K562 (cell line): Measurements from ENCODE around the gene VIPR1. TPM values are rescaled to one million over a fixed set of nuclear protein-coding genes. Genes with fewer than 3 reads are reported as not detected.
A peak's percentile ranks its signal among the peaks of the same experiment; 100 is the strongest.

Source experiments
- ARID2 ChIP-seq: fragments of 450-650 bp; IDR thresholded peaks from 2 replicates; pipeline ENCODE4 v1.6.1; 2017; ENCODE audit warnings: antibody characterized with exemption, mild to moderate bottlenecking
- BCL6 ChIP-seq: fragments of 250-450 bp; sonication (Bioruptor Pico); IDR thresholded peaks from 2 replicates; pipeline ENCODE4 v1.4.0; 2020
- COPS2 ChIP-seq: fragments of 450-650 bp; conservative IDR thresholded peaks from 2 replicates; pipeline ENCODE4 v1.6.1; 2016; ENCODE audit warnings: mild to moderate bottlenecking, moderate library complexity
- JUN ChIP-seq, 2 experiments: sonication (generic) in 1 of 2; formaldehyde crosslinking in 1 of 2; IDR thresholded peaks; 2 replicates each; pipeline versions ENCODE4 v1.6.1 to v1.8.0; 2012 to 2022; ENCODE audit warnings: borderline replicate concordance in 2 of 2, mild to moderate bottlenecking in 2 of 2, improper control_type of control experiment in 1 of 2, low read depth in 1 of 2, low read length in 1 of 2, missing genetic modification reagents in 1 of 2
- MTF1 ChIP-seq: fragments of 250-450 bp; sonication (Bioruptor Pico); IDR thresholded peaks from 2 replicates; pipeline ENCODE4 v1.9.0; 2021; ENCODE audit warnings: moderate library complexity, mild to moderate bottlenecking, inconsistent platforms, borderline replicate concordance
- NCOA6 ChIP-seq: fragments of 450-650 bp; IDR thresholded peaks from 2 replicates; pipeline ENCODE4 v1.6.1; 2017; ENCODE audit warnings: mild to moderate bottlenecking
- SMARCC2 ChIP-seq: fragments of 450-650 bp; IDR thresholded peaks from 2 replicates; pipeline ENCODE4 v1.6.1; 2017; ENCODE audit warnings: antibody characterized with exemption, moderate library complexity, mild to moderate bottlenecking, low read depth
- SRSF3 ChIP-seq: fragments of 200-400 bp; formaldehyde crosslinking; IDR thresholded peaks from 2 replicates; pipeline ENCODE4 v1.6.1; 2016; ENCODE audit warnings: mild to moderate bottlenecking, low read length, moderate library complexity; ENCODE audit not compliant: insufficient read depth
- TEAD1 ChIP-seq, 2 experiments: fragments of 450-650 bp in 1 of 2; sonication (generic) in 1 of 2; formaldehyde crosslinking; IDR thresholded peaks; 2 replicates each; pipeline versions ENCODE4 v1.4.0 to v1.8.0; 2020 to 2022; ENCODE audit warnings: mild to moderate bottlenecking in 2 of 2, missing genetic modification reagents in 1 of 2
- UBTF ChIP-seq, 2 experiments: IDR thresholded peaks; 2 replicates each; pipeline ENCODE4 v1.6.1; 2012; ENCODE audit warnings: improper control_type of control experiment in 2 of 2, low read depth in 2 of 2, low read length in 2 of 2, borderline replicate concordance in 1 of 2
- ZNF124 ChIP-seq: sonication (generic); formaldehyde crosslinking; IDR thresholded peaks from 2 replicates; pipeline ENCODE4 v1.8.1; 2022; ENCODE audit warnings: missing genetic modification reagents
- ZNF436 ChIP-seq: fragments of 250-450, 450-650 bp; sonication (Bioruptor Pico); formaldehyde crosslinking; IDR thresholded peaks from 2 replicates; pipeline ENCODE4 v1.7.0; 2020; ENCODE audit warnings: mild to moderate bottlenecking
- polyA plus RNA-seq, 8 experiments: library from polyadenylated mRNA; depleted of rRNA in 4 of 8; stranded (reverse) in 5 of 8; unstranded in 3 of 8; fragments of >200 nt; fragmentation: Nextera tagmentation in 2 of 8; fragmentation: Illumina TruSeq in 1 of 8; extraction: Ambion mirVana in 2 of 8; extraction: Trizol in 1 of 8; gene quantifications; 2 replicates each; pipeline versions ENCODE4 v1.2.1 to v1.2.3, GENCODE V29; 2011 to 2014; ENCODE audit warnings: inconsistent platforms in 1 of 8, missing spikeins in 1 of 8
- total RNA-seq, 7 experiments: library from RNA; depleted of rRNA in 6 of 7; stranded (reverse); fragments of >200 nt in 6 of 7; fragmentation: Illumina TruSeq in 2 of 7; extraction: Trizol in 2 of 7; gene quantifications; 2 replicates each; pipeline versions ENCODE4 v1.2.1 to v1.2.3, GENCODE V29; 2011 to 2021; ENCODE audit warnings: low replicate concordance in 1 of 7
- TF ChIP-seq, protein P1 (sequence below), 2 experiments: IDR thresholded peaks; 2 replicates each; pipeline ENCODE4 v1.6.1; 2011; ENCODE audit warnings: borderline replicate concordance in 1 of 2, control low read depth in 1 of 2, low read depth in 1 of 2, low read length in 1 of 2, mild to moderate bottlenecking in 1 of 2, mixed read lengths in 1 of 2, moderate library complexity in 1 of 2; ENCODE audit not compliant: insufficient read depth in 1 of 2, insufficient read length in 1 of 2, poor library complexity in 1 of 2, severe bottlenecking in 1 of 2; ENCODE audit errors: extremely low read depth in 1 of 2
- TF ChIP-seq, protein P2 (sequence below): sonication (generic); formaldehyde crosslinking; IDR thresholded peaks from 2 replicates; pipeline ENCODE4 v1.8.0; 2022; ENCODE audit warnings: missing genetic modification reagents, mild to moderate bottlenecking, moderate library complexity, borderline replicate concordance
- TF ChIP-seq, protein P3 (sequence below): sonication (generic); formaldehyde crosslinking; IDR thresholded peaks from 2 replicates; pipeline ENCODE4 v1.8.1; 2023; ENCODE audit warnings: mild to moderate bottlenecking, missing genetic modification reagents, moderate library complexity
- TF ChIP-seq, protein P4 (sequence below): fragments of 450-650 bp; formaldehyde crosslinking; conservative IDR thresholded peaks from 2 replicates; pipeline ENCODE4 v1.4.0; 2022; ENCODE audit warnings: mild to moderate bottlenecking, missing genetic modification characterization

The VIPR1 gene
- total and polyA plus RNA-seq, 9 of the 15 experiments (the other 6 are each of a cell fraction or from before 2014, with no cell fraction given): 0.04 to 0.38 (median 0.12) TPM; not detected in 3

GRCh38 chr3:42501681-42502428 lies 588 bp upstream of the VIPR1 start (continued):
- TF ChIP-seq, protein P1, sequence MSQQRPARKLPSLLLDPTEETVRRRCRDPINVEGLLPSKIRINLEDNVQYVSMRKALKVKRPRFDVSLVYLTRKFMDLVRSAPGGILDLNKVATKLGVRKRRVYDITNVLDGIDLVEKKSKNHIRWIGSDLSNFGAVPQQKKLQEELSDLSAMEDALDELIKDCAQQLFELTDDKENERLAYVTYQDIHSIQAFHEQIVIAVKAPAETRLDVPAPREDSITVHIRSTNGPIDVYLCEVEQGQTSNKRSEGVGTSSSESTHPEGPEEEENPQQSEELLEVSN (IDR thresholded peaks at IDR 0.05; ENCODE audit: borderline replicate concordance in 1 of 2, extremely low read depth in 1 of 2, insufficient read depth in 1 of 2, insufficient read length in 1 of 2, low read depth in 1 of 2, low read length in 1 of 2, poor library complexity in 1 of 2, severe bottlenecking in 1 of 2): peak in 1 of 2 experiments; percentile 10
- TF ChIP-seq, protein P2, sequence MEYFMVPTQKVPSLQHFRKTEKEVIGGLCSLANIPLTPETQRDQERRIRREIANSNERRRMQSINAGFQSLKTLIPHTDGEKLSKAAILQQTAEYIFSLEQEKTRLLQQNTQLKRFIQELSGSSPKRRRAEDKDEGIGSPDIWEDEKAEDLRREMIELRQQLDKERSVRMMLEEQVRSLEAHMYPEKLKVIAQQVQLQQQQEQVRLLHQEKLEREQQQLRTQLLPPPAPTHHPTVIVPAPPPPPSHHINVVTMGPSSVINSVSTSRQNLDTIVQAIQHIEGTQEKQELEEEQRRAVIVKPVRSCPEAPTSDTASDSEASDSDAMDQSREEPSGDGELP: peak; percentile 7; the same call in 1 of the 2 replicates
- TF ChIP-seq JUN (IDR thresholded peaks at IDR 0.05; ENCODE audit: borderline replicate concordance, low read depth, low read length): no peak
- TF ChIP-seq JUN (CRISPR knock-in tag; IDR thresholded peaks at IDR 0.05; ENCODE audit: borderline replicate concordance): 0 out of 2 replicates have a peak, but pooled peaks have one; percentile 28
- TF ChIP-seq SMARCC2: 0 out of 2 replicates have a peak, but pooled peaks have one; percentile 32
- TF ChIP-seq, protein P3, sequence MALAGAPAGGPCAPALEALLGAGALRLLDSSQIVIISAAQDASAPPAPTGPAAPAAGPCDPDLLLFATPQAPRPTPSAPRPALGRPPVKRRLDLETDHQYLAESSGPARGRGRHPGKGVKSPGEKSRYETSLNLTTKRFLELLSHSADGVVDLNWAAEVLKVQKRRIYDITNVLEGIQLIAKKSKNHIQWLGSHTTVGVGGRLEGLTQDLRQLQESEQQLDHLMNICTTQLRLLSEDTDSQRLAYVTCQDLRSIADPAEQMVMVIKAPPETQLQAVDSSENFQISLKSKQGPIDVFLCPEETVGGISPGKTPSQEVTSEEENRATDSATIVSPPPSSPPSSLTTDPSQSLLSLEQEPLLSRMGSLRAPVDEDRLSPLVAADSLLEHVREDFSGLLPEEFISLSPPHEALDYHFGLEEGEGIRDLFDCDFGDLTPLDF: no peak
- TF ChIP-seq, protein P4, sequence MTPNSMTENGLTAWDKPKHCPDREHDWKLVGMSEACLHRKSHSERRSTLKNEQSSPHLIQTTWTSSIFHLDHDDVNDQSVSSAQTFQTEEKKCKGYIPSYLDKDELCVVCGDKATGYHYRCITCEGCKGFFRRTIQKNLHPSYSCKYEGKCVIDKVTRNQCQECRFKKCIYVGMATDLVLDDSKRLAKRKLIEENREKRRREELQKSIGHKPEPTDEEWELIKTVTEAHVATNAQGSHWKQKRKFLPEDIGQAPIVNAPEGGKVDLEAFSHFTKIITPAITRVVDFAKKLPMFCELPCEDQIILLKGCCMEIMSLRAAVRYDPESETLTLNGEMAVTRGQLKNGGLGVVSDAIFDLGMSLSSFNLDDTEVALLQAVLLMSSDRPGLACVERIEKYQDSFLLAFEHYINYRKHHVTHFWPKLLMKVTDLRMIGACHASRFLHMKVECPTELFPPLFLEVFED (CRISPR knock-in tag): peak; percentile 72; the same call in 1 of the 2 replicates
- no peak for TF ChIP-seq BCL6
- 0 out of 4 replicates have a peak, but pooled peaks of 1 of the 2 experiments have one; percentile 45 for TF ChIP-seq UBTF (IDR thresholded peaks at IDR 0.05; ENCODE audit: borderline replicate concordance in 1 of 2, low read depth in 2 of 2, low read length in 2 of 2)
- TF ChIP-seq COPS2: no peak
- TF ChIP-seq ZNF124 (CRISPR knock-in tag): no peak
- TF ChIP-seq MTF1 (CRISPR knock-in tag): 0 out of 2 replicates have a peak, but pooled peaks have one; percentile 49
- 0 out of 2 replicates have a peak, but pooled peaks have one; percentile 6 for TF ChIP-seq ARID2
- peak; percentile 61; the same call in 1 of the 2 replicates for TF ChIP-seq NCOA6
- TF ChIP-seq SRSF3: no peak
- 0 out of 2 replicates have a peak, but pooled peaks have one; percentile 22 for TF ChIP-seq ZNF436 (CRISPR knock-in tag)
- TF ChIP-seq TEAD1 (CRISPR knock-in tag; IDR thresholded peaks at IDR 0.05): 0 out of 4 replicates have a peak, but pooled peaks of 1 of the 2 experiments have one; percentile 32
